CMK (cell line): Measurements from ENCODE around the gene CASTOR1.

Source experiments
- DNase-seq: peaks from one replicate; pipeline ENCODE4 v3.0.0-alpha.2; 2010; ENCODE audit warnings: low read depth

Gene CASTOR1

GRCh38 chr22:30263883-30264282 is 25.4 kb downstream of the CASTOR1 start:
- DNase-seq, result no peak

- DNase-seq, result no peak
Measured at GRCh38 chr22:30262917-30263741, 26.2 kb downstream of the CASTOR1 start.

- no peak for DNase-seq
Measured at GRCh38 chr22:30262112-30262511, 27.2 kb downstream of the CASTOR1 start.

GRCh38 chr22:30261134-30261533 is 28.2 kb downstream of the CASTOR1 start:
- no peak for DNase-seq

GRCh38 chr22:30260682-30261081 is 28.6 kb downstream of the CASTOR1 start:
- no peak for DNase-seq

GRCh38 chr22:30260276-30260675 is 29.0 kb downstream of the CASTOR1 start:
- DNase-seq, result no peak

- DNase-seq, result no peak
Measured at GRCh38 chr22:30254314-30254713, 35.0 kb downstream of the CASTOR1 start.

GRCh38 chr22:30253205-30253852 is 36.0 kb downstream of the CASTOR1 start:
- no peak for DNase-seq

- no peak for DNase-seq
Measured at GRCh38 chr22:30252411-30253204, 36.7 kb downstream of the CASTOR1 start.

- DNase-seq, result no peak
Measured at GRCh38 chr22:30251711-30252110, 37.6 kb downstream of the CASTOR1 start.

GRCh38 chr22:30250661-30251267 is 38.5 kb downstream of the CASTOR1 start:
- no peak for DNase-seq

GRCh38 chr22:30250039-30250565 is 39.2 kb downstream of the CASTOR1 start:
- no peak for DNase-seq

GRCh38 chr22:30249049-30250038 is 40.0 kb downstream of the CASTOR1 start:
- no peak for DNase-seq

- DNase-seq, result no peak
Measured at GRCh38 chr22:30248484-30248883, 40.8 kb downstream of the CASTOR1 start.

GRCh38 chr22:30247974-30248373 is 41.3 kb downstream of the CASTOR1 start:
- DNase-seq, result no peak

- DNase-seq, result no peak
Measured at GRCh38 chr22:30247561-30247960, 41.7 kb downstream of the CASTOR1 start.

- no peak for DNase-seq
Measured at GRCh38 chr22:30246814-30247376, 42.4 kb downstream of the CASTOR1 start.

GRCh38 chr22:30245985-30246813 is 43.1 kb downstream of the CASTOR1 start, which contains the start of gene LIF:
Gene LIF, minus strand, starts transcription at chr22:30246759. Its CDS starts 64 bp downstream, at chr22:30246695.
- DNase-seq, result peak; percentile 61
